Measurements from ENCODE around the gene UBASH3A.
A peak's percentile ranks its signal among the peaks of the same experiment; 100 is the strongest.

DNA sequence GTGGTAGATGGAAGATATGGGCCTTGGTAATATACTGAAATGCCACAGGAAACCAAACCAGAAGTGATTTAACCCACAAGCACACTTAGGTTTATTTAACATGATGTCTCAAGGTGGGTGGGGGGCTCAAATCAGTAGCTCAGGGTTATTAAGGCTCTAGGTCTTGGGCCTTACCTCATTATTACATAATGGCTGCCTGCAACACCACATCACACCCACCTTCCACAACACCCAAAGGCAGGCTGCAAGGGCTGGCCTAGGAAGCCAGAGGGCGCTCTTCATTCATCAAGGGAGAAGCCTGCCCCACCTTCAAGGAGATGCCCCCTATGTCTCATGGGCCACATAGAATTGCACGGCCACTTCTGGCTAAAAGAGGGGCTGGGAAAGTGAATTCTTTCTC lies 43.4 kb upstream of the UBASH3A start:
- TF ChIP-seq CTCF (IDR thresholded peaks at IDR 0.05; ENCODE audit: borderline replicate concordance, extremely low read depth, low read length, poor library complexity, severe bottlenecking) (peak; percentile 65), EZH2 (IDR thresholded peaks at IDR 0.05; ENCODE audit: borderline replicate concordance, low read depth, low read length, severe bottlenecking) (no peak)
